Naive B cell (primary cell): ENCODE results near the gene LRRC7. TPM values are rescaled to one million over a fixed set of nuclear protein-coding genes. Genes with fewer than 3 reads are reported as not detected.
A peak's percentile ranks its signal among the peaks of the same experiment; 100 is the strongest.

Experiments used
- ATAC-seq, 2 donors: fragments of 150-1000 bp; cut with Tn5 transposase; 2 replicates each; pipeline ENCODE4 v1.10.0; 2021; ENCODE audit warnings: low read depth in 2 of 2, mild to moderate bottlenecking in 2 of 2, moderate library complexity in 2 of 2
- DNase-seq: peaks from one replicate; pipeline ENCODE4 v3.0.0; 2022
- H3K27ac Mint-ChIP-seq, 6 donors: one replicate each; pipeline ENCODE4 v1.8.0; 2020 to 2022; ENCODE audit warnings: mild to moderate bottlenecking in 6 of 6, mixed read lengths in 6 of 6, moderate library complexity in 5 of 6, inconsistent platforms in 2 of 6
- H3K27me3 Mint-ChIP-seq, 3 donors: one replicate each; pipeline ENCODE4 v1.8.0; 2021 to 2022; ENCODE audit warnings: mixed read lengths in 3 of 3, mild to moderate bottlenecking in 1 of 3
- H3K36me3 Mint-ChIP-seq, 2 donors: one replicate each; pipeline ENCODE4 v1.8.0; 2020 to 2022; ENCODE audit warnings: mixed read lengths in 2 of 2, inconsistent platforms in 1 of 2, mild to moderate bottlenecking in 1 of 2
- H3K4me1 Mint-ChIP-seq, 3 donors: one replicate each; pipeline ENCODE4 v1.8.0; 2020 to 2022; ENCODE audit warnings: mixed read lengths in 3 of 3, inconsistent platforms in 1 of 3, mild to moderate bottlenecking in 1 of 3, moderate library complexity in 1 of 3
- H3K4me3 Mint-ChIP-seq, 8 donors: one replicate each; pipeline ENCODE4 v1.8.0; 2020 to 2022; ENCODE audit warnings: mild to moderate bottlenecking in 8 of 8, mixed read lengths in 8 of 8, moderate library complexity in 8 of 8, inconsistent platforms in 2 of 8
- H3K9me3 Mint-ChIP-seq, 7 donors: one replicate each; pipeline ENCODE4 v1.8.0; 2020 to 2022; ENCODE audit warnings: mixed read lengths in 7 of 7, mild to moderate bottlenecking in 5 of 7, inconsistent platforms in 2 of 7, moderate library complexity in 1 of 7
- polyA plus RNA-seq, 6 donors: library from polyadenylated mRNA; unstranded; fragments of 300-500 nt; fragmentation: Illumina TruSeq; gene quantifications; one replicate each; pipeline ENCODE4 v1.2.3, GENCODE V29; 2021; ENCODE audit warnings: low read depth in 6 of 6

LRRC7 gene
- polyA plus RNA-seq, 6 donors from 2014 or later, result 0.13 TPM; not detected in 5

DNA sequence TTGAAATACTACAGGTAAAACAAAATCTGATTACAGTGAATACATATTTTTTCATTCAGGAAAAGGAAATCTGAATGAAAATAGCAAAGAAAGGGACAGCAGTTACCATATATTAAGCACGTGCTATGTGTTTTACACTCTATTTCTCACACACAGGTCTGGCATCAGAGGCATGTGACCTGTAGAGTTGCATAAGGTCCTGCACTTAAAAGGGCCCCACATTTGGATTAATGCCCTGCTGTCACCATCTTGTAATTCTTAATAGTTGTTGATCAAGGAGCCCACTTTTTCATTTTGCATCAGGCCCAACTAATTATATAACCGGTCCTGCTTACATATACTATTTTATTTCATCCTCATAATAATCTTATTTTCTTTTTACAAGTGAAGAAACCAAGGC lies 511.8 kb downstream of the LRRC7 start:
- no peaks in the 10 kb centered on the region for H3K36me3 Mint-ChIP-seq

GRCh38 chr1:70083519-70083918 lies 515.8 kb downstream of the LRRC7 start:
- no peaks in the 10 kb centered on the region for H3K36me3 Mint-ChIP-seq
- H3K27ac Mint-ChIP-seq, result no peak overlapping the region
- no peak for DNase-seq
- H3K4me3 Mint-ChIP-seq, result no peak overlapping the region
- H3K4me1 Mint-ChIP-seq, result peaks cover 6 to 8% (median 8%) of the 10 kb centered on the region in 3 donors
- ATAC-seq, result peak in 1 of 2 donors; percentile 41
- H3K9me3 Mint-ChIP-seq, result peaks cover 3 to 27% (median 10%) of the 10 kb centered on the region in 7 donors
- peaks cover 0 to 4% (median 0%) of the 10 kb centered on the region in 3 donors for H3K27me3 Mint-ChIP-seq

More for the DNA sequence above, 511.8 kb downstream of the LRRC7 start:
- Mint-ChIP-seq H3K4me1 (peaks cover 6 to 8% (median 8%) of the 10 kb centered on the region in 3 donors), H3K27me3 (peaks cover 0 to 4% (median 0%) of the 10 kb centered on the region in 3 donors), H3K9me3 (peaks cover 2 to 13% (median 8%) of the 10 kb centered on the region in 7 donors), H3K27ac (no peak overlapping the region), H3K4me3 (no peak overlapping the region)
- ATAC-seq, result no peak
- DNase-seq, result no peak

GRCh38 chr1:70084314-70084915 lies 516.7 kb downstream of the LRRC7 start:
- DNase-seq (no peak), ATAC-seq (no peak)
- no peak overlapping the region for H3K27ac Mint-ChIP-seq
- H3K4me3 Mint-ChIP-seq, result no peak overlapping the region
- H3K27me3 Mint-ChIP-seq, result peaks cover 0 to 5% (median 4%) of the 10 kb centered on the region in 3 donors
- peaks cover 6 to 8% (median 8%) of the 10 kb centered on the region in 3 donors for H3K4me1 Mint-ChIP-seq
- H3K9me3 Mint-ChIP-seq, result peaks cover 3 to 27% (median 10%) of the 10 kb centered on the region in 7 donors
- no peaks in the 10 kb centered on the region for H3K36me3 Mint-ChIP-seq

DNA sequence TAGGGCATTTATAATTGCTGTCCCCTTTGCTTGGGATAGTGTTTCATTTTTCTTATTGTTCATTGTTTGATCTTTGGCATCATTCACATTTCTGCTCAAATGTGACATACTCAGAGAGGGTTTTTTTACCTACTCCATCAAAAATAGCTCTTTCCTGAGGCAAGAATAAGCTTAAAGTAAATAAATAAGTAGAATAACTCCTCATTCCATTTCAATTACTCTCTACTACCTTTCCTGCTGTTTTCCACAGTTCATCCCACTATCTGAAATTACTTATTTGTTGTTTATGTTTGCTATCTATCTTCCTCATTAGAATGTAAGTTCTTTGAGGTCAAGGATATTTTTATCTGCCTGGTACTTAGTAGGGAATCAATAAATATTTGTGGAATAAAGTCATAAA lies 517.8 kb downstream of the LRRC7 start:
- no peak overlapping the region for H3K4me3 Mint-ChIP-seq
- H3K27me3 Mint-ChIP-seq, result peaks cover 0 to 5% (median 4%) of the 10 kb centered on the region in 3 donors

DNA sequence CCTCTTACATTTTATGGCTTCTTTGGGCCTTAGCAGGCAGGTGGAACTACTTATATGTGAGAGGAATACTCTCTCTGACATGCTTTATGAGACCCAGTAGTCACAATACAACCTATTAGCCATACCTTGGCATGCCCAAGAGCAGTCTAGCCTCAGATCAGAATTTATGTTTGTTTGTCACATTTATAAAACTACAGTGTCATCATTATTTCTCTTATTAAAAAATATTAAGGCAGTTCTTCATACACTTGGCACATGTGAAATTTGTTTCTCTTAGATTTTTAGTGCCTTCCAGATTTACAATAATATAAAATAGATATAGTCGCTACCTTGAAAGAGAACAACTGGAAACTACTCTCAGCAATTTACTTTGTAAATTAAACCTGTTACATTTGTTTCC lies 519.2 kb downstream of the LRRC7 start:
- Mint-ChIP-seq H3K27me3 (peaks cover 0 to 5% (median 0%) of the 10 kb centered on the region in 3 donors), H3K4me1 (peaks cover 6 to 8% (median 8%) of the 10 kb centered on the region in 3 donors)

More for the DNA sequence above, 517.8 kb downstream of the LRRC7 start:
- H3K9me3 Mint-ChIP-seq, result peaks cover 3 to 27% (median 10%) of the 10 kb centered on the region in 7 donors
- peaks cover 6 to 8% (median 8%) of the 10 kb centered on the region in 3 donors for H3K4me1 Mint-ChIP-seq
- peak overlapping the region in 1 of 6 donors; percentile 14 for H3K27ac Mint-ChIP-seq
- no peaks in the 10 kb centered on the region for H3K36me3 Mint-ChIP-seq
- no peak for DNase-seq
- ATAC-seq, result no peak

DNA sequence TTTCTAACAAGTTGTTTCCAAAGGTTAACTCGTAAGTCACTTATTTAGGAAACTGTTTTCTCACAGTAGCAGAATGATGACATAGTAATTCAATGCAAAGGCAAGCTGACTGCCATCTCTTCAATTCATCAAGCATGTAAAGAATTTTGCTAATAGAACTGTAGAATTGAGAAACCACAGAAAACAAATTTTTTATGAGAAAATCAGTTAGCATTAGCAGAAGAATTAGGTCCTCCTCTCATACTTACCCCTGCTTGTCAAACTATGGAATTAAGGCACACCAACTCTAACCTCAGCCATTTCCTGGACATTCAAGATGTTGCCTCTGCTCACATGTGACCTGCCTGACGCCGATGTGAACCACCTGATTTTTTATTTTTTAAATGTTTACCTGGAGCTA lies 522.4 kb downstream of the LRRC7 start:
- Mint-ChIP-seq H3K4me1 (no peaks in the 10 kb centered on the region), H3K4me3 (no peak overlapping the region), H3K9me3 (peaks cover 0 to 8% (median 1%) of the 10 kb centered on the region in 7 donors), H3K27ac (no peak overlapping the region), H3K27me3 (peaks cover 0 to 5% (median 0%) of the 10 kb centered on the region in 3 donors), H3K36me3 (no peaks in the 10 kb centered on the region)
- DNase-seq, result no peak
- ATAC-seq, result no peak

More for the DNA sequence above, 519.2 kb downstream of the LRRC7 start:
- Mint-ChIP-seq H3K9me3 (peaks cover 3 to 27% (median 10%) of the 10 kb centered on the region in 7 donors), H3K27ac (no peak overlapping the region), H3K4me3 (no peak overlapping the region), H3K36me3 (no peaks in the 10 kb centered on the region)
- DNase-seq (no peak), ATAC-seq (no peak)

DNA sequence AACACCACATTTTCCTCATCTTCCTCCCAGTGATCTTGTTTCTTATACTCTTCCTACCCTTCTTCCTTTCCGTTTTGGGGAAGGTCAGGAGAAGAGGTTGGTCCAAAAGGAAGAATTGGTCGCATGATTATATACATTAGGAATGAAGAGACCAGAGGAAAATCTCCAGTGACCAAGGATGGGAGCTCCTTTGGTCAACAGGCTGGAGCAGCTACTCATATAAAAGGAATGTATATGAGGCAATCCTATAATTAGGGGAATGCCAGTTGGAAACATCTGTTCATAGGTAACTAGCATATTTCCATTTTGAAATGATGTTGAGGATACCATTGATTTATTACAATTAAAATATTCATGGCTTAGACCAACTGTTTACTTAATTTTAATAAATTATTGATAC lies 523.2 kb downstream of the LRRC7 start:
- no peak for ATAC-seq
- Mint-ChIP-seq H3K4me3 (no peak overlapping the region), H3K27ac (no peak overlapping the region), H3K36me3 (no peaks in the 10 kb centered on the region), H3K27me3 (peaks cover 0 to 5% (median 0%) of the 10 kb centered on the region in 3 donors), H3K4me1 (no peaks in the 10 kb centered on the region), H3K9me3 (peaks cover 0 to under 1% (median 0%) of the 10 kb centered on the region in 7 donors)
- no peak for DNase-seq

DNA sequence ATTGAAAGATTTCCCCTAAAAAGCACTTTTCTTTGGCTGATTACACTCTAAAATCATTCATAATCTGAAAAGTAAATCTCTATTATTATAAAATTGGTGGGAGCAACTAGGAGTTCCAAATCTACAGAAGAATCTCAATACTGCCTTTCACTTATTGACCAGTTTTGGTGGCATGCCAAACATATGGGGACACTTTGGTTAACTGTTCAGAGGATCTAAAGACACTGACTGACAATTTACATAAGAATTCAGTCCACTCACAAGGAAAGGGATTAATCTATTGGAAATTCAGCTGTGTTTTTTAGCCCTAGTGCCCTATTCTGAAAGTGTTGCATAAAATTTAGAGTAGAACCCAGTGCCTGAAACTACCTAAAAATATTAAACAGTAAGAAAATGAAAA lies 524.1 kb downstream of the LRRC7 start:
- no peak for ATAC-seq
- Mint-ChIP-seq H3K36me3 (no peaks in the 10 kb centered on the region), H3K27me3 (peaks cover 0 to 5% (median 4%) of the 10 kb centered on the region in 3 donors), H3K27ac (no peak overlapping the region), H3K4me3 (no peak overlapping the region), H3K9me3 (no peaks in the 10 kb centered on the region), H3K4me1 (no peaks in the 10 kb centered on the region)
- no peak for DNase-seq

- Mint-ChIP-seq H3K27ac (no peak overlapping the region), H3K4me1 (no peaks in the 10 kb centered on the region), H3K27me3 (peaks cover 0 to 8% (median 5%) of the 10 kb centered on the region in 3 donors), H3K9me3 (peaks cover 0 to 2% (median 0%) of the 10 kb centered on the region in 7 donors), H3K4me3 (no peak overlapping the region), H3K36me3 (no peaks in the 10 kb centered on the region)
- DNase-seq (no peak), ATAC-seq (no peak)
These were observed 524.8 kb downstream of the LRRC7 start for GRCh38 chr1:70092526-70092925.

- ATAC-seq (no peak), DNase-seq (no peak)
- Mint-ChIP-seq H3K4me3 (no peak overlapping the region), H3K4me1 (no peaks in the 10 kb centered on the region), H3K27ac (no peak overlapping the region), H3K36me3 (no peaks in the 10 kb centered on the region), H3K27me3 (peaks cover 0 to 8% (median 5%) of the 10 kb centered on the region in 3 donors), H3K9me3 (peaks cover 0 to 2% (median 0%) of the 10 kb centered on the region in 7 donors)
These were observed 525.7 kb downstream of the LRRC7 start for GRCh38 chr1:70093250-70093975.

DNA sequence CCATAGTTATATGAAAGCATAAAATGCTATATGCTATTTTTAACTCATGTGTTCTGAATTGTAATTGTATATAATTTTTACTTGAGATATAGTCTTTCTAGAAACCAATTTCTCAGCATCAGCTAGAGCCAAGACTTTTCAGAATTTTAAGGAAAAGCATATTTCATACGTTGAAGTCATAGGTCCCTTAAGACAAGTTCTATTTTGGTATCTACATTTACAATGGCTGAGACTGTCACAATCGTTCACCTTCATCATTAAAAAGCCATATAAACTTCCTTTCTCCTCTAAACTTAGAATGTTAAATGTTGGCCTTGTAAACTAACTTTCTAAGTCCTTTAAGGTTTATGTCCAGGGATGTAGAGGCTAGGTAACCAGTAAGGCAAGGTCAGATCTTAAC lies 533.5 kb downstream of the LRRC7 start:
- H3K27me3 Mint-ChIP-seq, result peaks cover under 1 to 8% (median 4%) of the 10 kb centered on the region in 3 donors
- H3K4me3 Mint-ChIP-seq, result no peak overlapping the region
- H3K4me1 Mint-ChIP-seq, result no peaks in the 10 kb centered on the region
- no peak overlapping the region for H3K27ac Mint-ChIP-seq
- no peaks in the 10 kb centered on the region for H3K36me3 Mint-ChIP-seq
- H3K9me3 Mint-ChIP-seq, result peaks cover 0 to 2% (median 0%) of the 10 kb centered on the region in 7 donors
- DNase-seq (no peak), ATAC-seq (no peak)

DNA sequence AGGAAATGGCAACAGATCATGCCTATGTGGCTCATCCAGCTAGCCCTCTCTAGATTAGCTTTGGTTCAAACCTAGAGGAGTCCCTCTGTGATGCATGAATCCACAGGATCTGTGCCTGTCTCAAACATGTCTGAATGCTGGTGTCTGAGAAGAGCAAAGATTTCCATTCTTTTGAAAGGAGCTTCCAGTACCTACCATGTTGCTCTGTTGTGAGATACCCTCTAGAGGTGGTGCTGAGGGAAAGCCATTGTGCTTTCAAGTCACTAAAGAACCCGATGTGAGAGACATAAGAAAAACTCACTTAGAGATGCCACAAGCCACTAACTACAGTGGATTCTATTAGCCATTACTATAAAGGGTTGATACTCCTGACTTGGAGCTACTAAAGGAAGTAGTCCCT lies 534.1 kb downstream of the LRRC7 start:
- Mint-ChIP-seq H3K4me3 (no peak overlapping the region), H3K4me1 (no peaks in the 10 kb centered on the region), H3K9me3 (peaks cover 0 to 2% (median 0%) of the 10 kb centered on the region in 7 donors), H3K27ac (no peak overlapping the region), H3K27me3 (peaks cover 4 to 6% (median 4%) of the 10 kb centered on the region in 3 donors), H3K36me3 (no peaks in the 10 kb centered on the region)
- ATAC-seq (no peak), DNase-seq (no peak)

- ATAC-seq (no peak), DNase-seq (no peak)
- Mint-ChIP-seq H3K4me3 (no peak overlapping the region), H3K36me3 (no peaks in the 10 kb centered on the region), H3K27me3 (peaks cover 0 to 9% (median 4%) of the 10 kb centered on the region in 3 donors), H3K9me3 (no peaks in the 10 kb centered on the region), H3K27ac (no peak overlapping the region), H3K4me1 (no peaks in the 10 kb centered on the region)
These were observed 536.0 kb downstream of the LRRC7 start for GRCh38 chr1:70103770-70104169.

DNA sequence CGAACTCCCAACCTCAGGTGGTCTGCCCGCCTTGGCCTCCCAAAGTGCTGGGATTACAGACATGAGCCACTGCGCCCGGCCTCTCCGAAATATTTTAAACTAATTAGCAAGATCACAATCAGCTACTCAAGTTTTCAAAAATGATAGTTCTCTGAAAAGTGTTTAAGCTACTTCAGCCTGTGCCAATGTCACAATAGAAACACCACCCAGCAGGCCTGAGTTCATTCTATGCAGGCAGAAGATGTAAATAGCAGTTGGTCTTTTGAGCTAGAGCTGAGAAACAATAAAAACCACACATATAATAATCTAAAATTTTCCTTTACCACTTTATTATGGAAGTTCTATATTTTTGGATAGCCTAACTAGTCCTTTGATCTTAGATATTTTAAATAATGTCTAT lies 541.5 kb downstream of the LRRC7 start:
- H3K4me3 Mint-ChIP-seq, result no peak overlapping the region
- H3K36me3 Mint-ChIP-seq, result no peaks in the 10 kb centered on the region
- H3K4me1 Mint-ChIP-seq, result no peaks in the 10 kb centered on the region
- DNase-seq (no peak), ATAC-seq (no peak)
- H3K27ac Mint-ChIP-seq, result no peak overlapping the region
- peaks cover 4 to 21% (median 7%) of the 10 kb centered on the region in 3 donors for H3K27me3 Mint-ChIP-seq
- H3K9me3 Mint-ChIP-seq, result no peaks in the 10 kb centered on the region
